Colonic mucosa (tissue), 4 donors: ENCODE results near the gene UCN2. TPM values are rescaled to one million over a fixed set of nuclear protein-coding genes. Genes with fewer than 3 reads are reported as not detected.

Experiments
- DNase-seq: peaks from one replicate; pipeline ENCODE4 v3.0.0-alpha.2; 2020
- H3K27ac ChIP-seq: fragments of 200-600 bp; one replicate; pipeline ENCODE4 v1.8.0; 2021
- H3K27me3 ChIP-seq: fragments of 200-600 bp; one replicate; pipeline ENCODE4 v1.8.0; 2021
- H3K36me3 ChIP-seq: fragments of 200-600 bp; one replicate; pipeline ENCODE4 v1.8.0; 2021
- H3K4me1 ChIP-seq: fragments of 200-600 bp; one replicate; pipeline ENCODE4 v1.8.0; 2021; ENCODE audit warnings: mild to moderate bottlenecking
- H3K4me3 ChIP-seq: fragments of 200-600 bp; one replicate; pipeline ENCODE4 v1.8.0; 2021
- H3K9ac ChIP-seq, 2 donors: one replicate each; pipeline ENCODE4 v1.7.0; 2013; ENCODE audit warnings: control low read depth in 2 of 2, low read depth in 2 of 2, low read length in 2 of 2
- H3K9me3 ChIP-seq: fragments of 200-600 bp; one replicate; pipeline ENCODE4 v1.8.0; 2021
- CTCF ChIP-seq: fragments of 200-600 bp; IDR thresholded peaks from one replicate; pipeline ENCODE4 v1.8.0; 2022; ENCODE audit warnings: antibody characterized with exemption, mild to moderate bottlenecking
- intact Hi-C: fragments of 100-400 bp; cut with DNase I; formaldehyde crosslinking; loops from one replicate; pipeline ENCODE4 v1.14.1; 2022
- total RNA-seq, 2 donors: library from RNA; stranded (reverse); fragmentation: NEBNext Ultra II Directional in 1 of 2; extraction: Animal tissue kit (Norgen Biotek cat#: 25700) in 1 of 2; gene quantifications; one replicate each; pipeline ENCODE4 v1.2.1, GENCODE V29; 2021
- donor health status: healthy.
- donor health status: DM: no; HTN: no; CAD: no.
- donor health status: DM: no; HTN: no; CAD: no.

Gene UCN2
- total RNA-seq, 2 donors from 2014 or later = not detected

- Histone ChIP-seq H3K4me1 (no peaks in the 10 kb centered on the region), H3K27ac (no peak overlapping the region), H3K9me3 (no peaks in the 10 kb centered on the region), H3K36me3 (no peaks in the 10 kb centered on the region), H3K9ac (no peak overlapping the region), H3K4me3 (no peak overlapping the region), H3K27me3 (no peaks in the 10 kb centered on the region)
- no peak for DNase-seq
- intact Hi-C loops = no loop called here
- no peak for TF ChIP-seq CTCF
Measured at GRCh38 chr3:48569400-48569799, 5.8 kb upstream of the UCN2 start.

- no peak for DNase-seq
- TF ChIP-seq CTCF = no peak
- no peak overlapping the region for H3K27ac ChIP-seq
Measured at GRCh38 chr3:48568476-48568875, 4.9 kb upstream of the UCN2 start.

GRCh38 chr3:48567500-48567899, 3.9 kb upstream of the UCN2 start:
- intact Hi-C loops = no loop called here
- no peak for TF ChIP-seq CTCF
- no peaks in the 10 kb centered on the region for H3K36me3 ChIP-seq
- H3K9me3 ChIP-seq = no peaks in the 10 kb centered on the region
- H3K9ac ChIP-seq = no peak overlapping the region
- H3K27ac ChIP-seq = no peak overlapping the region
- no peak overlapping the region for H3K4me3 ChIP-seq
- H3K27me3 ChIP-seq = no peaks in the 10 kb centered on the region
- no peak for DNase-seq
- H3K4me1 ChIP-seq = no peaks in the 10 kb centered on the region

More at GRCh38 chr3:48568476-48568875, 4.9 kb upstream of the UCN2 start:
- Histone ChIP-seq H3K9me3 (no peaks in the 10 kb centered on the region), H3K36me3 (no peaks in the 10 kb centered on the region), H3K27me3 (no peaks in the 10 kb centered on the region), H3K4me3 (no peak overlapping the region), H3K4me1 (no peaks in the 10 kb centered on the region), H3K9ac (no peak overlapping the region)
- intact Hi-C loops = no loop called here

GRCh38 chr3:48567090-48567489, 3.5 kb upstream of the UCN2 start:
- H3K4me3 ChIP-seq = no peak overlapping the region
- intact Hi-C loops = no loop called here
- no peak for DNase-seq
- no peaks in the 10 kb centered on the region for H3K4me1 ChIP-seq
- no peak for TF ChIP-seq CTCF
- no peak overlapping the region for H3K9ac ChIP-seq
- H3K27ac ChIP-seq = no peak overlapping the region
- no peaks in the 10 kb centered on the region for H3K27me3 ChIP-seq
- no peaks in the 10 kb centered on the region for H3K36me3 ChIP-seq
- no peaks in the 10 kb centered on the region for H3K9me3 ChIP-seq

DNA sequence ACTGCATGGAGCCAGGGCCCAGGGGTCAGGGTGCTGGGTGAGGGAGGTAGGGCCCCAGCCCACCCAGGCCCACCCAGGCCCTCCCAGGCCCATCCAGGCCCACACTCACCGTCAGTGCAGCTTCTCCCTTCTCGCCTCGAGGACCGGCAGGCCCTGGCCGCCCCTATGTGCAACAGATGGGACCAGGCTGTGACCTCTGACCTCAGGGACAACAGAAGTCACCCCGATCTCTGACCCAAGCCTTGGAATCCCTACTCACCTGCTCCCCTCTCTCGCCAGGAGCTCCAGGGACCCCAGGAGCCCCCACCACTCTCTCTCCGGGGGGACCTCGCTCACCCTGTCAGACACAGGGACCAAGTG, 2.8 kb upstream of the UCN2 start:
- H3K4me3 ChIP-seq = no peak overlapping the region
- no peak for TF ChIP-seq CTCF
- no peaks in the 10 kb centered on the region for H3K36me3 ChIP-seq
- H3K27ac ChIP-seq = no peak overlapping the region
- intact Hi-C loops = no loop called here
- no peak overlapping the region for H3K9ac ChIP-seq
- no peaks in the 10 kb centered on the region for H3K27me3 ChIP-seq
- H3K4me1 ChIP-seq = no peaks in the 10 kb centered on the region
- no peak for DNase-seq
- no peaks in the 10 kb centered on the region for H3K9me3 ChIP-seq
